Loucy (cell line): ENCODE results near the gene PDLIM4.

ENCODE experiments used
- CTCF ChIP-seq: fragments of 200-600 bp; sonication (generic); conservative IDR thresholded peaks from 2 replicates; pipeline ENCODE4 v1.5.1; 2014; ENCODE audit warnings: mild to moderate bottlenecking, antibody characterized with exemption, low read length
- EZH2phosphoT487 ChIP-seq: fragments of 200-600 bp; IDR thresholded peaks from 2 replicates; pipeline ENCODE4 v1.6.1; 2018; ENCODE audit warnings: antibody characterized with exemption, mild to moderate bottlenecking, moderate library complexity, borderline replicate concordance

GRCh38 chr5:132321109-132321721, 63.7 kb downstream of the PDLIM4 start:
- TF ChIP-seq CTCF (no peak), EZH2phosphoT487 (no peak)
